ENCODE data around the gene CDKL1.

DNA sequence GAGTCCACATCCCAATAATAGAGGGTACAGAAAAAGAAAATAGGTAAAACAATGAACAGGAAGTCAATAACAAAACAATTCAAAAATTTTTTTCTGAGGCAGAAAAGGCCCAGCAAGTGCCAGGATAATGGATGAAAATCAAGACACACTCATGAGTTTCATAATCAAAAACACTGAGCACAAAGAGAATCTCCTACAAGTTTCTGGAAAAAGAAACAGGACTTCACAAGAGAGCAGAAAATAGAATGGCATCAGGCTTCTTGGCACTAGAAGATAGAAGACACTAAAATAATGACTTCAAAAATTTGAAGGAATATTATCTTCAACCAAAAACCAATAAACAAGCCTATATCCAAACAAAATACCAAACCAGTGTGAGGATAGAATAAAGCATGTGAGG is 47.7 kb downstream of the CDKL1 start:
- TF ChIP-seq POLR2AphosphoS5 (IDR thresholded peaks at IDR 0.05; ENCODE audit: low read depth, low read length) (no peak), POLR2A (IDR thresholded peaks at IDR 0.05; ENCODE audit: low read depth, low read length) (no peak), TAF1 (IDR thresholded peaks at IDR 0.05; ENCODE audit: low read depth, low read length) (no peak), PAX5 (IDR thresholded peaks at IDR 0.05; ENCODE audit: insufficient read depth, low read length, severe bottlenecking) (no peak), SPI1 (IDR thresholded peaks at IDR 0.05; ENCODE audit: low read depth, low read length) (no peak)

Measured in GM12891 (cell line).